ENCODE data around the gene DCBLD2.

DNA sequence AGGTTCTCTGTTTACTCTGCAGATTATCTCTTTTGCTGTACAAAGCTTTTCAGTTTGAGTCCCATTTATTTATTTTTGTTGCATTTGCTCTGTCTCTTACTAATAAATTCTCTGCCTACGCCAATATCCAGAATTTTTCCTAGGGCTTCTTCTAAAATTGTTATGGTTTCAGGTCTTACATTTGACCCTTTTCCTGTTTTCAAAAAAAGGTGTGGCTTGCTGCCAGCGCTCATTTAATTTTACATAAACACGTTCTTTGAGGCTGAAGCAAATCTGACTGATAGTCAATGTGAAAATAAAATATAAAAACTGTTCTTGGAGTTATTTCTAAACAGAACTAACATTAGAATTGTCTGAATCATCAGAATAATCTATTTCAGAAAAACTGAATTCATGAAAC lies 32.1 kb downstream of the DCBLD2 start:
- TF ChIP-seq RAD21 (IDR thresholded peaks at IDR 0.05; ENCODE audit: low read length): no peak
- TF ChIP-seq, protein P1, sequence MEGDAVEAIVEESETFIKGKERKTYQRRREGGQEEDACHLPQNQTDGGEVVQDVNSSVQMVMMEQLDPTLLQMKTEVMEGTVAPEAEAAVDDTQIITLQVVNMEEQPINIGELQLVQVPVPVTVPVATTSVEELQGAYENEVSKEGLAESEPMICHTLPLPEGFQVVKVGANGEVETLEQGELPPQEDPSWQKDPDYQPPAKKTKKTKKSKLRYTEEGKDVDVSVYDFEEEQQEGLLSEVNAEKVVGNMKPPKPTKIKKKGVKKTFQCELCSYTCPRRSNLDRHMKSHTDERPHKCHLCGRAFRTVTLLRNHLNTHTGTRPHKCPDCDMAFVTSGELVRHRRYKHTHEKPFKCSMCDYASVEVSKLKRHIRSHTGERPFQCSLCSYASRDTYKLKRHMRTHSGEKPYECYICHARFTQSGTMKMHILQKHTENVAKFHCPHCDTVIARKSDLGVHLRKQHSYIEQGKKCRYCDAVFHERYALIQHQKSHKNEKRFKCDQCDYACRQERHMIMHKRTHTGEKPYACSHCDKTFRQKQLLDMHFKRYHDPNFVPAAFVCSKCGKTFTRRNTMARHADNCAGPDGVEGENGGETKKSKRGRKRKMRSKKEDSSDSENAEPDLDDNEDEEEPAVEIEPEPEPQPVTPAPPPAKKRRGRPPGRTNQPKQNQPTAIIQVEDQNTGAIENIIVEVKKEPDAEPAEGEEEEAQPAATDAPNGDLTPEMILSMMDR (conservative IDR thresholded peaks at IDR 0.05; ENCODE audit: low read depth, low read length): no peak
- TF ChIP-seq MAFK (IDR thresholded peaks at IDR 0.05; ENCODE audit: low read depth, low read length): no peak
- no peak for TF ChIP-seq RFX5 (IDR thresholded peaks at IDR 0.05; ENCODE audit: low read depth, low read length)
- TF ChIP-seq CEBPB (IDR thresholded peaks at IDR 0.05; ENCODE audit: low read depth, low read length): no peak
